T-helper 22 cell (primary cell): ENCODE data around the gene BAZ1B.
"Not testable (repeated sequence)": the region's sequence is repeated elsewhere in the genome, so short reads cannot be mapped to it uniquely, and the experiment has no call there.

Experiments used
- DNase-seq: peaks from one replicate; pipeline ENCODE4 v3.0.0-alpha.2; 2020; ENCODE audit warnings: low read depth

The BAZ1B gene

GRCh38 chr7:73426016-73426415 is 96.1 kb downstream of the BAZ1B start:
- no peak for DNase-seq

GRCh38 chr7:73425356-73425983 is 96.6 kb downstream of the BAZ1B start:
- DNase-seq = no peak

GRCh38 chr7:73424489-73424885 is 97.6 kb downstream of the BAZ1B start:
- no peak for DNase-seq

- no peak for DNase-seq
These were observed 98.3 kb downstream of the BAZ1B start for GRCh38 chr7:73423519-73424488.

- DNase-seq = not testable (repeated sequence)
These were observed 101.5 kb downstream of the BAZ1B start for GRCh38 chr7:73420610-73421009.

DNA sequence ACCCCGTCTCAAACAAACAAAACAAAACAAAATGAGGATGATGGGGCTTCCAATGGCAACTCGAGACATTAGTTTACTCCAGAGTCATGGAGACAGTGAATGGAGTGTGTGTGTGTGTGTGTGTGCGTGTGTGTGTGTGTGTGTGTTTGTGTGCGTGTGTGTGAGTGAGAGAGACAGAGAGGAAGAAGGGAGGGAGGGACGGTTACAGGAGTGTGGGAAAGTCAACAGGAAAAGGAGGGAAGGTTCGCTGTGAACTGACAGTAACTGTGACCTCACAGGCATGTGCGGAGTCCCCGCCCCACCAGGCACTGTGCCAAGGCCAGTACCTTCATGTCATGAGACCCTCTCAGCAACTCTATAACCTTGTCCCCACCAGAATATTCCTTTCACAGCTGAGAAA is 102.1 kb downstream of the BAZ1B start:
- DNase-seq = not testable (repeated sequence)

DNA sequence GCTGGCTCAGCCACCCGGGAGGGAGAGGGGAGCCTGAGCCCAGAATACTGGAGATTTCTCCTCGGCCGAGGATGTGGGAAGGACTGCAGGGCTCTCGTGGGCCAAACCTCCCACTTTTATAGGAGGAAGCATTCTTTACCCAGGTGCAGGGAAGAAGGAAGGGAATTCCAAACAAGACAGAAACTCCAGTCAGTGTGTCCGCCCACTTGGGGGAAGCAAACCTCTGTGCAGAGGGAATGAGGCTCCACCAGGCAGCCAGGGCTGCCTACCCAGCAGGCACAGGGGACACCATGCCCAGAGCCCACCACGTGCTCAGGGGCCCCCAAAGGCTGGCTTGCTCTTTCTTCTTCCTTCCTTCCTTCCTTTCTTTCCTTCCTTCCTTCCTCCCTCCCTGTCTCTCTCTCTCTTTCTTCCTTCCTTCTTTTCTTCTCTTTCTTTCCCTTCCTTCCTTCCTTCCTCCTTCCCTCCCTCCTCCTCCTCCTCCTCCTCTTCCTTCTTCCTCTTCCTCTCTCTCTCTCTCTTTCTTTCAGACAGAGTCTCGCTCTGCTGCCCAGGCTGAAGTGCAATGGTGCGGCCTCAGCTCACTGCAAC is 103.9 kb downstream of the BAZ1B start:
- no peak for DNase-seq

GRCh38 chr7:73410541-73411131 is 111.5 kb downstream of the BAZ1B start:
- DNase-seq = not testable (repeated sequence)

GRCh38 chr7:73404860-73405259 is 117.2 kb downstream of the BAZ1B start:
- not testable (repeated sequence) for DNase-seq

- not testable (repeated sequence) for DNase-seq
These were observed 122.7 kb downstream of the BAZ1B start for GRCh38 chr7:73399185-73400050.

DNA sequence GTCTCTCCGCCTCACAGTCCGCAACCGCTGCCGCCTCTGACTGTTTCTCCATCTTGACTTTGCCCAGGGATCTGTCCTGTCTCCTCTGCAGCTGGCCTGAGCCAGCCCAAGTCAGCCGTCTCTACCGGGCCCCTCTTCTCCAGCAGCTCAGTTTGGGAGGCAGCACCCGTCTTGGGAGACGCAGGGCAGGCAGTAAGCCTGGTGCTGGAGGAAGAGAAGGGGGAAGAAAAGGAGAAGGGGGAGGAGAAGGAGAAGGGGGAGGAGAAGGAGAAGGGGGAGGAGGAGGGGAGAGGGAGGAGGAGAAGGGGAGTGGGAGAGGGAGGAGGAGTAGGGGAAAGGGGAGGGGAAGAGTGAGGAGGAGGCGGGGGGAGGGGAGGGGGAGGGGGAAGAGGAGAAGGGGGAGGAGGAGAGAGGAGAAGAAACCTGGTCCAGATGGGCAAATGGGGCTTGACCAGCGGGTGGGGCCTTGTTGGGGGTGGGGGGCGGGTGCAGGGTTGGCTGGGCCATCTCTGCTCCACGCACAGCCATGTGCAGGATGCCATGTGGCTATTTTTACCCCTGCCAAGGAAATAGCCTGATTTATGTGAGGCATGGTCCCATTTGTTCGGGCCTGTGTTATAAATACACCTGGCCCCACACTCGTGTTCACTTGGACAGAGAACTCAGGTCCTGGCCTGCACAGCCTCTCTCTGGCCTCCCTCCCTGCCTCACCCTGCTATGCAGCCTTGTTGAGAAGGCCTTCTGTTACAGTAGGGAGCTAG is 124.4 kb downstream of the BAZ1B start:
- no peak for DNase-seq

DNA sequence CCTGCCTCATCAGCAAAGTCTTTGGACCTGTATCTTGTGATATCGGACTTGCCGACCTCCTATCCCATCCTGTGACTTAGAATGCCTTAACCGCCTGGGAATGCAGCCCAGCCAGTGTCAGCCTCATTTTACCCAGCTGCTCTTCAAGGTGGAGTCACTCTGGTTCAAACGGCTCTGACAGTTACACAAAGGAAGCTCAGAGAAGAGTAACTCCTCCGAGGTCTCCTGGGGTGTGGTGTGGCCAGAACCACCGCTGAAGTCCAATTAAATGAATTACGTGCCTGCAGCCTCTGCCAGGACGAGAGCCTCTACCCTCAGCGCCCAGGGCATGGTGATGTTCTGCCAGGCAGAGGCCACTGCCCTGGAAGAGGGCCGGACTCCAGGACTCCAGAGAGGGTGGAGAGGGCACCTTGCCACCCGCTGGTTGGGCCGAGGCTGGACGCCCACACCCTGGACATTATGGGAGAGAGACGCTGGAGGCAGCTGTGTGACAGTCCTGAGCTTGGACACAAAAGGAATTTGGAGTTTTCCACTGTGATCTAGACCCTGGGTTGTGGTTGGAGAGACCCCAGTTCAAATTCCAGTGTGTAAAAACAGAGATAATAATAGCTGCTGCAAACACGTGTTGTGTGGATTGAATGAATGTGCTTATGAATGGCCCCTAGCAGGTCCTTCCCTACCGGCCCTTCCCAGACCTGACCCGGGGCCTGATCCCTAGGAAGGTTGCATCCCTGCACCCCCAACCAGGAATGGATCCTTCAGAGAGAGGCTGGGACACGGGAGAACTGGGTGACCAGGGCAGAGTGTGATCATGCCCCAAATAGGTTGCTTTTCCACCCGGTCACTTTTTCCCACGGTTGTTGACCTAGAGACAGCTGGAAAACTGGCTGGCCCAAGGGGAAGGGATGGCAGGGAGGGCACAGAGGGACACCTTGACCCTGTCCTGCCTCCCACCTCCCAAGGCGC is 126.3 kb downstream of the BAZ1B start:
- no peak for DNase-seq

GRCh38 chr7:73394422-73394821 is 127.7 kb downstream of the BAZ1B start:
- no peak for DNase-seq

GRCh38 chr7:73391396-73391795 is 130.7 kb downstream of the BAZ1B start:
- DNase-seq = no peak
